Activated CD4-positive, alpha-beta memory T cell treated with anti-CD3 and anti-CD28 coated beads, Interleukin-2, amount 10 ng/mL, durations not matched to agents 7 days and 5 days (primary cell): ENCODE results near the gene KLRG1. TPM values are rescaled to one million over a fixed set of nuclear protein-coding genes. Genes with fewer than 3 reads are reported as not detected.

Experiments
- CTCF ChIA-PET: fragments of 350-600 bp; sonication (Branson Sonifier 250); formaldehyde crosslinking; loops from one replicate; lab custom pipeline; 2021; ENCODE audit warnings: antibody characterized with exemption, inconsistent platforms; lab: Charles Lee
- POLR2A ChIA-PET: fragments of 350-600 bp; sonication (Branson Sonifier 250); formaldehyde crosslinking; loops from one replicate; lab custom pipeline; 2021; ENCODE audit warnings: antibody characterized with exemption; lab: Charles Lee
- DNase-seq: peaks from one replicate; pipeline ENCODE4 v3.0.0-alpha.2; 2020
- H3K27ac Mint-ChIP-seq: one replicate; pipeline ENCODE4 v1.8.0; 2021; ENCODE audit warnings: mild to moderate bottlenecking, mixed read lengths
- H3K27me3 Mint-ChIP-seq: one replicate; pipeline ENCODE4 v1.8.0; 2021; ENCODE audit warnings: mixed read lengths
- H3K36me3 Mint-ChIP-seq: one replicate; pipeline ENCODE4 v1.8.0; 2021; ENCODE audit warnings: low read depth, mixed read lengths
- H3K4me1 Mint-ChIP-seq: one replicate; pipeline ENCODE4 v1.8.0; 2021; ENCODE audit warnings: mixed read lengths
- H3K4me3 Mint-ChIP-seq: one replicate; pipeline ENCODE4 v1.8.0; 2021; ENCODE audit warnings: mild to moderate bottlenecking, mixed read lengths
- H3K9me3 Mint-ChIP-seq: one replicate; pipeline ENCODE4 v1.8.0; 2021; ENCODE audit warnings: mixed read lengths
- total RNA-seq, 2 experiments: library from RNA; stranded (reverse); gene quantifications; one replicate each; pipeline ENCODE4 v1.2.3, GENCODE V29; 2021

KLRG1 gene
- total RNA-seq, 2 experiments from 2014 or later: 12.8 to 13.3 TPM

DNA sequence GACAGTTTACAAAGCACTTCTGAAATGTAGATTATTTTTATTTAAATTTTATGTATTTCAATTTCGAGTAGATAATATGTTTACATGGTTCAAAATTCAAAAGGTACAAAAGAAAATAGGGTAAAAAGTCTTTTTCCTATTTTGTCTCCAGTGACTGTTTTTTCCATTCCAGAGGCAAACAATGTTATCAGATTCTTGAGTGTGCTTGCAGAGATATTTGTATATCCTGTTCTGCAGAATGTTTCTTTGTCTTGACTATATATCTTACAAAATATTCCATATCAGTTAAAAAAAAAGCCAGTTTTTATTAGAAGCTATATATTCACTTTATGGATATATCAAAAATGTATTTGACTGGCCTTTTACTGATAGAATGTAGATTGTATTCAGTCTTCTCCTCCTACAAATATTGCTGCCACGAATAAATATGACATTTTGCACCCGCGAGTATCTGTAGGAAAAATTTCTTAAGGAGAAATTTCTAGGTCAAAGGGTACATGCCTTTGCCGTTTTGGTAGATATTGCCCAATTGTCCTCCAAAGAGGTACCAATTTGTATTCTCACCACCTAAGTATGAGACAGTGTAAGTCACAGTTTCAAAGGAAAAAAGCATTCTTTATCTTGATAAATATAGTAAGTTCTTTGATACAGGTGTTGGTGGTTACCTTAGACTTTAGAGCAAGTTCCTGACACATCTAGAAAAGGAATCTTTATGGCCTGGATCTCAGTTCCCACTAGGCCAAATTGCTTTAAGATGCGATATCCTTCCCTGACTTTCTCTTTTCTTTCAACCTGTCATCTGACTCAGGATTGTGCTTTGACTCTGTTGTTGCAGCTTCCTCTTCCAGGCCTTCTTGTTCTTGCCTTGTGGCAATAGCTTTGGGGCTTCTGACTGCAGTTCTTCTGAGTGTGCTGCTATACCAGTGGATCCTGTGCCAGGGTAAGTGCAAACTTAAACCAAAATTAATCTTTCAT lies 2.3 kb downstream of the KLRG1 start:
- CTCF ChIA-PET: interaction anchor here (0.8 to 2.3 kb wide), 3 partner anchors 10 to 998 kb away, joined by 3 to 7 read pairs (median 3); no protein-coding TSS in a partner anchor
- Mint-ChIP-seq H3K4me3 (peak overlapping the region; percentile 54), H3K9me3 (no peaks in the 10 kb centered on the region), H3K36me3 (peaks cover 6% of the 10 kb centered on the region), H3K4me1 (peaks cover 65% of the 10 kb centered on the region), H3K27ac (peak overlapping the region; percentile 61), H3K27me3 (peaks cover 2% of the 10 kb centered on the region)
- DNase-seq: no peak
- POLR2A ChIA-PET: interaction anchor here (1.1 to 2.3 kb wide), 3 partner anchors 11 to 41 kb away, joined by 3 to 10 read pairs (median 7); partner anchors contain the start of gene M6PR

DNA sequence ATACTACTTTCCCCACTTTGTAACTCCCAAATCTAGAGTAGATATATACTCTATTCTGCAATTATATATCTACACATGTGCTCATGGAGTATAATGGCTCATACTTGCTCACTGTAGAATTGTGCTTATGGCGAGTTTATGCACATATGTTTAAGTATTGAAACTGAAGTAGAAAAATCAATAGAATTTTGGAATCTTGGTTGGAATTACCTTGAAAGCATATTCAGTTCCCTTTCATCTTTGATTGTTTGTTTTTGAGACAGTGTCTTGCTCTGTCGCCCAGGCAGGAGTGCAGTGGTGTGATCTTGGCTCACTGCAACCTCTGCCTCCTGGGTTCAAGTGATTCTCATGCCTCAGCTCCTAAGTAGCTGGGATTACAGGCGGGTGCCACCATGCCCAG lies 4.5 kb downstream of the KLRG1 start:
- H3K4me1 Mint-ChIP-seq: peaks cover 53% of the 10 kb centered on the region

DNA sequence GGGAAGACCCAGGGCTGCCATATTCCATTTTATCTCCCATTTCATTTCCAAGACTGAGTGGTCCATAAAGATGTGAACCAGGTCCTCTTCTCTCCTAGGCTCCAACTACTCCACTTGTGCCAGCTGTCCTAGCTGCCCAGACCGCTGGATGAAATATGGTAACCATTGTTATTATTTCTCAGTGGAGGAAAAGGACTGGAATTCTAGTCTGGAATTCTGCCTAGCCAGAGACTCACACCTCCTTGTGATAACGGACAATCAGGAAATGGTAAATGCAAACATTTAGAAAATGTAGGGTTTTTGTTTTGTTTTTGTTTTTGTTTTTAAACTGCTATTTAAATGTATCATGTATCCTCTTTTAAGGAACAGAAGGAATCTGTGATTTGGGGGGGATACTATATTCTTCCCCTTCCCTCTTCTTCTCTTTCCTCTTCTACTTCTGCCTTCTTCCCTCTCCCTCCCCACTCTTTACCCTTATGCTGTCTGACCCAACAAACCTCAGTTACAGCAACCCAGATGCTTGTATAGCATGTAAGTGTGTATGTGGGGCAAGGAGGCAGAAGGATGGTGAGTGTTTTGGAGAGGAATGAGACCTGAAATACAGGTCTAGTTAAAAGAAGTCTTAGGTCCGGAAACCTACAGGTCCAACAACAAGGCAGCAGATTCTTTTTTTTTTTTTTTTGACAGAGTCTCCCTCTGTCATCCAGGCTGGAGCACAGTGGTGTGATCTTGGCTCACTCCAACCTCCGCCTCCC lies 5.9 kb downstream of the KLRG1 start:
- Mint-ChIP-seq H3K4me1 (peaks cover 49% of the 10 kb centered on the region), H3K36me3 (peaks cover 12% of the 10 kb centered on the region), H3K9me3 (no peaks in the 10 kb centered on the region), H3K4me3 (no peak overlapping the region), H3K27ac (no peak overlapping the region), H3K27me3 (peaks cover 2% of the 10 kb centered on the region)
- CTCF ChIA-PET: interaction anchor here (1.1 to 1.9 kb wide), 2 partner anchors 44 to 46 kb away, joined by 4 to 5 read pairs; partner anchors contain the start of gene M6PR
- POLR2A ChIA-PET: interaction anchor here (2.1 kb wide), 1 partner anchor 45 kb away, joined by 13 read pairs; the partner anchor contains the start of gene M6PR
- no peak for DNase-seq

More for the DNA sequence above, 4.5 kb downstream of the KLRG1 start:
- Mint-ChIP-seq H3K27ac (no peak overlapping the region), H3K27me3 (peaks cover 2% of the 10 kb centered on the region), H3K9me3 (no peaks in the 10 kb centered on the region), H3K4me3 (peak overlapping the region; percentile 22), H3K36me3 (peaks cover 4% of the 10 kb centered on the region)
- no peak for DNase-seq
- CTCF ChIA-PET: interaction anchor here (1.2 kb wide), 1 partner anchor 42 kb away, joined by 6 read pairs; no protein-coding TSS in a partner anchor
- POLR2A ChIA-PET: interaction anchor here (0.9 to 1.9 kb wide), 2 partner anchors 16 to 31 kb away, joined by 4 read pairs; no protein-coding TSS in a partner anchor

DNA sequence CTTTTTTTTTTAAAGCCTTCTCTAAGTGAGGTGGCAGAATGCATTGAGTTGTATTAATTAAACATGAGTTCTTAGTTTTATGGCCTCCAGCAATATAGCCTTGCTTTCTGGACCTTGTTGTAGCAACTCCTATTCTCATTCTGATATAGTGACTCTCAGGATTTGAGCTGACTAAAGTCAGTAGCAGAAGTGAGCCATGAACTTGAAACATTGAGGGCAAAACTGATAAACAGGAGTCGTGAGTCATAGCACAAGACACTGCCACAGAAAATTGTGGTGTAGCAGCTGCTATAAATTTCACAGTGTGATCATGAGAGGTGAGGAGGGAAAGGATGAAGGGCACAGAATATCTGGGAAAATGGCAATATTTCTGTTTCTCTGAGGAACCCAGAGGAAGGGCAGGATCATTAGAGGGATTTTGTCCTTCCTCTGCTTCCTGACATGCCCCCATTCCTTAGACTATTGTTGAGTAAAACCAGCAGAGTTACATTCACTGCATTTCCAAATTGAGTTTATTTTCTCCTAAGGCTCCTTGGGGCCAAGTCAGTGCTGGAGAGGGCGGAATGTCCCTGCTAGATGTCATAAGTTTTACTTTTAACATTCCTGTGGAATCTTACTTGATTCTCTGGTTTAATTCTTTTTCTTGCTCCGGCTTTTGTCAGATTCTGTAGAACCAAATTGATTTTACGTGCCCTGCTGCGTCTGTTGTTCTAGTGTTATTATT lies 7.5 kb downstream of the KLRG1 start:
- Mint-ChIP-seq H3K4me3 (no peak overlapping the region), H3K27me3 (peaks cover 2% of the 10 kb centered on the region), H3K36me3 (peaks cover 15% of the 10 kb centered on the region), H3K4me1 (peaks cover 51% of the 10 kb centered on the region), H3K9me3 (no peaks in the 10 kb centered on the region), H3K27ac (peak overlapping the region; percentile 4)
- peak; percentile 36 for DNase-seq
- CTCF ChIA-PET: interaction anchor here (1.1 to 1.9 kb wide), 4 partner anchors 25 to 47 kb away, joined by 3 to 5 read pairs (median 4); partner anchors contain the start of gene M6PR
- POLR2A ChIA-PET: interaction anchor here (1.1 to 3.9 kb wide), 4 partner anchors 9 to 46 kb away, joined by 5 to 14 read pairs (median 10); partner anchors contain the start of gene M6PR

DNA sequence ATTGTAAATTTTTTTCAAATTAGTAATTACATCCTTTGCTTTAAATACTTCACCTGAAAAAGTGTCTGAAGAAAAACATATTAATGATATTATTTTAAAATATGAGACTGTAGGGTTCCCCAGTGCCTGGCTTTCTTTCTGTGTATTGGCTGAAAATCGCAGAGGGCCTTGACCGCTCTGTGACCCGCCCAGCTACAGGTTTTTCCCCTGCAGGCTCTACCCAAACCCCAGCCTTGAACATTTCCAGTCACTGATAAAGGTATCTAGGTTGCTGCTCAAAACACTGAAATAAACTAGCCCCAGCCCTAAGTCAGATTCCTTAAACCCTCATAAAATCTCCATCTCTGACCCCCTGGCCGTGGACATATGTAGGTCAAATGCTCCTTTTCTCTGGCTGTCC lies 11.9 kb downstream of the KLRG1 start:
- H3K4me1 Mint-ChIP-seq: peaks cover 26% of the 10 kb centered on the region
- DNase-seq: no peak
- H3K9me3 Mint-ChIP-seq: no peaks in the 10 kb centered on the region
- ChIA-PET CTCF (interaction anchor here (1.2 kb wide), 1 partner anchor 9 kb away, joined by 3 read pairs; no protein-coding TSS in a partner anchor), POLR2A (interaction anchor here (0.6 kb wide), 1 partner anchor 63 kb away, joined by 3 read pairs; no protein-coding TSS in a partner anchor)
- H3K27me3 Mint-ChIP-seq: no peaks in the 10 kb centered on the region
- H3K27ac Mint-ChIP-seq: no peak overlapping the region
- no peak overlapping the region for H3K4me3 Mint-ChIP-seq
- peaks cover 11% of the 10 kb centered on the region for H3K36me3 Mint-ChIP-seq

DNA sequence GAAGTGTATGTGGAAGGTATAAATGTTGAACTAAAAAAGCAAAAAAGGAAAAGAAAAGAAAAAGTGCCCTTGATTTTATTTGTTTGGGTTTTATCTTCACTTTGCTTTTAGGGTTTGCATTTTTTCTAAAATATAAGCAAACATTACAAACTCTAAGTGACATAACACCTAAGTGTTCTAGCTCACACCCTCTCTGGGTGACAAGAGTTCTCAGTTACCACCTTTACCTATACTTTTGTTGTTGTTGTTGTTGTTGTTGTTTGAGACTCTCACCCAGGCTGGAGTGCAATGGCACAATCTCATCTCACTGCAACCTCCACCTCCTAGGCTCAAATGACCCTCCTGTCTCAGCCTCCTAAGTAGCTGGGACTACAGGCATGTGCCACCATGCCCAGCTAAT lies 13.0 kb downstream of the KLRG1 start:
- DNase-seq: no peak
- no peaks in the 10 kb centered on the region for H3K9me3 Mint-ChIP-seq
- ChIA-PET CTCF (no interaction called here), POLR2A (interaction anchor here (1.0 kb wide), 1 partner anchor 10 kb away, joined by 3 read pairs; no protein-coding TSS in a partner anchor)
- no peak overlapping the region for H3K27ac Mint-ChIP-seq
- H3K4me1 Mint-ChIP-seq: peaks cover 15% of the 10 kb centered on the region
- peaks cover 11% of the 10 kb centered on the region for H3K36me3 Mint-ChIP-seq
- H3K4me3 Mint-ChIP-seq: no peak overlapping the region
- no peaks in the 10 kb centered on the region for H3K27me3 Mint-ChIP-seq

DNA sequence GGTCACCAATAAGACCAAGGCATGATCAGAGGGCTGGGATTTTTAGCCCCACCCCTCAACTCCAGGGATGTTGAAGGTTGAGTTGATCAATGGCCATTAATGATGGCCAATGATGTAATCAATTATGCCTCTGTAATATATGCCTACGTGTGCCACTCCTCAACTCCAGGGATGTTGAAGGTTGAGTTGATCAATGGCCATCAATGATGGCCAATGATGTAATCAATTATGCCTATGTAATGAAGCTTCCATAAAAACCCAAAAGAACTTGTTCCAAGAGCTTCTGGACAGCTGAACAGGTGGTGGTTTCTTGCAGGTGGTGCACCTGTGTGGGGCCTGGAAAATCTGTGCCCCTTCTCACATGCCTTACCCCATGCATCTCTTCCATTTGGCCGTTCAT lies 33.2 kb downstream of the KLRG1 start:
- Mint-ChIP-seq H3K27ac (no peak overlapping the region), H3K36me3 (peaks cover 13% of the 10 kb centered on the region), H3K4me3 (no peak overlapping the region), H3K4me1 (peaks cover 12% of the 10 kb centered on the region), H3K9me3 (peaks cover 10% of the 10 kb centered on the region), H3K27me3 (peaks cover under 1% of the 10 kb centered on the region)
- POLR2A ChIA-PET: no interaction called here
- CTCF ChIA-PET: interaction anchor here (1.1 to 1.4 kb wide), 3 partner anchors 16 to 72 kb away, joined by 3 to 5 read pairs (median 3); partner anchors contain the start of gene M6PR
- DNase-seq: no peak

DNA sequence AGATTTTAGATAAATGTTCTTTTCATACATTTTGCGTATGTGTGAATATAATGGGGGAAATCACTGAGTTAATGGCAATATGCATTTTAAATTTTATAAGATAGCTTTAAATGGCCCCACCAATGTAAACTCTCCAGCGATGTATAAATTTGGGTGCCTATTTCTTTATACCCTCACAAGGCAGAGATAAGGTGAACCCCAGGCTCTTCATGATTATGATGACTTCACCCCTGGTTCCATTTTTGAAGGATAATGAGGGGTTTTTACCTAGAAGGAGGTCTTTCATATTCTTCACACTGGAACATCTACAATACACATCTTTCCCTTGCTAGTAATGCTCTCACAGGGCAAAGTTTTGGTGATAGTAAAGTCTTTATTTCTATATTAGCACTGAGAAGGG lies 35.2 kb downstream of the KLRG1 start:
- H3K27ac Mint-ChIP-seq: no peak overlapping the region
- POLR2A ChIA-PET: interaction anchor here (0.6 to 5.4 kb wide), 9 partner anchors 10 to 74 kb away, joined by 3 to 70 read pairs (median 4); partner anchors contain the start of gene M6PR

DNA sequence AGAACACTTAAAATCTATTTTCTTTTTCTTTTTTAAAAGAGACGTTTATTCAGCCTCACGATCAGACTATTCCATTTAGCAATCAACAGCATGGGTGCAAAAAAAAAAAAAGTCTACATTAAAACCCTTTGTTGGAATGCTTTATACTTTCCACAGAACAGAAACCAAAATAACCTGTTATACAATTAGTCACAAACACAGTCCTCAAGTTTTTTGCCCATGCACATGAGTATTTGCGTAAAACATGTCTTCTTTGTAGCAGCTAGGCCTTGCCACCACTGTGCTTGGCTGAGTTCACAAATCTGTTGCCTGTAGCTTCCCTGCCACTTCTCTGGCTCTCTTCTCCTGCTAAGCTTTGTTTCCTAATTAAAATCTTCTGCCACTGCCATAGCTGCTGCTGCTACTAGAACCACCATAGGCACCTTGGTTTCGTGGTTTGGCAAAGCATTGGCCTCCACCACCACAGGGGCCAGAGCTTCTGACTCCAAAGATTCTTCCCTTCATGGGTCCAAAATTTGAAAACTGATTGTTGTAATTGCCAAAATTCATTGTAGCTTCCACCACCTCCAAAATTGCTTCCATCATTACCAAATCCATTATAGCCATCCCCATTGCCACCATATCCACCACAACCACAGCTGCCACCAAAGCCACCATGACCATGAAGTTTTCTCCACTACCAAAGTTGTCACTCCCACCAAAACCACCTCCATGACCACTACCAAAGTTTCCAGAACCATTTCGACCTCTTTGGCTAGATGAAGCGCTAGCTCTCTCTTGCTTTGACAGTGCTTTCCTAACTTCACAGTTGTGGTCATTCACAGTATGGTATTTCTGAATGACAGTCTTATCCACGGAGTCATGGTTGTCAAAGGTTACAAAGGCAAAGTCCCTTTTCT lies 38.1 kb downstream of the KLRG1 start:
- ChIA-PET CTCF (interaction anchor here (0.8 to 4.9 kb wide), 5 partner anchors 11 to 77 kb away, joined by 4 to 44 read pairs (median 5); partner anchors contain the start of gene M6PR), POLR2A (interaction anchor here (0.7 to 5.4 kb wide), 6 partner anchors 9 to 92 kb away, joined by 3 to 70 read pairs (median 4); partner anchors contain the start of gene M6PR)
- peaks cover 24% of the 10 kb centered on the region for H3K4me1 Mint-ChIP-seq
- peak overlapping the region; percentile 77 for H3K27ac Mint-ChIP-seq
- H3K9me3 Mint-ChIP-seq: no peaks in the 10 kb centered on the region
- H3K4me3 Mint-ChIP-seq: peak overlapping the region; percentile 57
- peaks cover 3% of the 10 kb centered on the region for H3K27me3 Mint-ChIP-seq
- peak; percentile 55 for DNase-seq
- H3K36me3 Mint-ChIP-seq: peaks cover 15% of the 10 kb centered on the region

More for the DNA sequence above, 35.2 kb downstream of the KLRG1 start:
- CTCF ChIA-PET: interaction anchor here (1.1 to 4.9 kb wide), 2 partner anchors 28 to 74 kb away, joined by 3 to 44 read pairs; partner anchors contain the start of gene M6PR
- no peak overlapping the region for H3K4me3 Mint-ChIP-seq
- H3K36me3 Mint-ChIP-seq: peaks cover 19% of the 10 kb centered on the region
- H3K9me3 Mint-ChIP-seq: no peaks in the 10 kb centered on the region
- H3K27me3 Mint-ChIP-seq: peaks cover 3% of the 10 kb centered on the region
- peaks cover 22% of the 10 kb centered on the region for H3K4me1 Mint-ChIP-seq
- no peak for DNase-seq

DNA sequence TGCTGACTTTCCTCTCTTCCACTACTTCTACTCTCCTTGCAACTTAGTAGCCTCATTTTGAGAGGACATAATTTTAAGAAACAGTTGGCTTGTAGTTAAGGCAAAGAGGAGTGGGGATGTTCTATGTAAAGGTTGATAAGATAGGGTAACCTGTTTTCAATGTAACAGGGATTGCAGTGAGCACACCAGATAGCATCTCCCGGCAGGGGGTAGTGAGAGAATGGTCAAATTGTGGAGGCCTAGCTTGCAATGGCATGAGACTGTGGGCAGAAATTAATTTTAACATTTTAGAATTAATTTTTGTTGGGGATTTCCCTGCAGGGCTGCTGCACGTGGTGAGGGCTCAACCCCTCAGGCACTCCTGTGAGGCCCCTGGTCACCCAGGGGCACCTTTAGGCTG lies 41.4 kb downstream of the KLRG1 start:
- Mint-ChIP-seq H3K36me3 (peaks cover 16% of the 10 kb centered on the region), H3K9me3 (no peaks in the 10 kb centered on the region), H3K4me3 (no peak overlapping the region), H3K4me1 (peaks cover 18% of the 10 kb centered on the region), H3K27me3 (peaks cover 3% of the 10 kb centered on the region), H3K27ac (no peak overlapping the region)
- ChIA-PET CTCF (interaction anchor here (1.3 to 4.9 kb wide), 4 partner anchors 11 to 116 kb away, joined by 4 to 20 read pairs (median 6); partner anchors contain the start of genes M6PR and PHC1), POLR2A (interaction anchor here (0.9 kb wide), 1 partner anchor 80 kb away, joined by 6 read pairs; no protein-coding TSS in a partner anchor)
- DNase-seq: no peak
